Spinal cord (tissue), 10 donors: ENCODE data around the gene LAMB4. TPM values are rescaled to one million over a fixed set of nuclear protein-coding genes. Genes with fewer than 3 reads are reported as not detected.
"Not testable (repeated sequence)": the region's sequence is repeated elsewhere in the genome, so short reads cannot be mapped to it uniquely, and the experiment has no call there.

Experiments used
- DNase-seq, 6 donors: peaks; one replicate each; pipeline versions ENCODE4 v3.0.0 to v3.0.0-alpha.2; 2013 to 2015; ENCODE audit warnings: low spot score in 6 of 6, low read depth in 4 of 6
- H3K27ac ChIP-seq: one replicate; pipeline ENCODE4 v1.5.1; 2013; ENCODE audit warnings: low read depth, low read length, control low read depth
- H3K27me3 ChIP-seq: one replicate; pipeline ENCODE4 v1.6.1; 2013; ENCODE audit warnings: low read length; ENCODE audit not compliant: control insufficient read depth, insufficient read depth
- H3K36me3 ChIP-seq: one replicate; pipeline ENCODE4 v1.6.1; 2013; ENCODE audit warnings: low read length; ENCODE audit not compliant: control insufficient read depth, insufficient read depth
- H3K4me1 ChIP-seq: one replicate; pipeline ENCODE4 v1.6.1; 2013; ENCODE audit warnings: low read length; ENCODE audit not compliant: control insufficient read depth, insufficient read depth
- H3K4me3 ChIP-seq: one replicate; pipeline ENCODE4 v1.5.1; 2013; ENCODE audit warnings: low read depth, low read length, control low read depth
- H3K9me3 ChIP-seq: one replicate; pipeline ENCODE4 v1.6.1; 2013; ENCODE audit warnings: low read length; ENCODE audit not compliant: control insufficient read depth, insufficient read depth
- WGBS: methylation state at CpG from one replicate; pipeline ENCODE4 v1.1.5; 2013; ENCODE audit warnings: missing lambda C conversion rate; ENCODE audit not compliant: insufficient coverage; 5-methylcytosine and 5-hydroxymethylcytosine counted together
- polyA plus RNA-seq, 2 donors: library from polyadenylated mRNA; unstranded; fragments of 120-200 nt; gene quantifications; one replicate each; pipeline ENCODE4 v1.2.1, GENCODE V29; 2013; ENCODE audit not compliant: insufficient read length in 2 of 2
- total RNA-seq, 2 donors: library from RNA; depleted of rRNA in 1 of 2; stranded (reverse); fragments of 120-200 nt in 1 of 2; fragments of >200 nt in 1 of 2; gene quantifications; one replicate each; pipeline versions ENCODE4 v1.2.3 to v1.2.4, GENCODE V29; 2013 to 2014
- donor health status: healthy.

Gene LAMB4
- total and polyA plus RNA-seq, 4 donors = 0.19 to 0.50 (median 0.29) TPM

- no peaks in the 10 kb centered on the region for H3K36me3 ChIP-seq
- no peak overlapping the region for H3K4me3 ChIP-seq
- 100% methylated on average over 2 of the region's 2 CpGs for WGBS
- no peaks in the 10 kb centered on the region for H3K4me1 ChIP-seq
- no peaks in the 10 kb centered on the region for H3K9me3 ChIP-seq
- H3K27me3 ChIP-seq = no peaks in the 10 kb centered on the region
- no peak for DNase-seq
- H3K27ac ChIP-seq = no peak overlapping the region
These were observed 85.8 kb downstream of the LAMB4 start for GRCh38 chr7:108044345-108044744.

GRCh38 chr7:108038986-108039385 is 91.2 kb downstream of the LAMB4 start:
- DNase-seq = peak in 1 of 6 donors; percentile 58
- H3K27me3 ChIP-seq = no peaks in the 10 kb centered on the region
- no peaks in the 10 kb centered on the region for H3K9me3 ChIP-seq
- no peaks in the 10 kb centered on the region for H3K4me1 ChIP-seq
- no peak overlapping the region for H3K27ac ChIP-seq
- no peaks in the 10 kb centered on the region for H3K36me3 ChIP-seq
- H3K4me3 ChIP-seq = no peak overlapping the region

GRCh38 chr7:108037741-108038140 is 92.4 kb downstream of the LAMB4 start:
- H3K36me3 ChIP-seq = no peaks in the 10 kb centered on the region
- no peaks in the 10 kb centered on the region for H3K4me1 ChIP-seq
- DNase-seq = no peak
- no peaks in the 10 kb centered on the region for H3K27me3 ChIP-seq
- no peak overlapping the region for H3K27ac ChIP-seq
- no peak overlapping the region for H3K4me3 ChIP-seq
- no CpG with 5 or more reads among the region's 1 CpG for WGBS
- no peaks in the 10 kb centered on the region for H3K9me3 ChIP-seq

GRCh38 chr7:108037140-108037539 is 93.0 kb downstream of the LAMB4 start:
- H3K9me3 ChIP-seq = no peaks in the 10 kb centered on the region
- no peaks in the 10 kb centered on the region for H3K4me1 ChIP-seq
- H3K27ac ChIP-seq = no peak overlapping the region
- H3K27me3 ChIP-seq = no peaks in the 10 kb centered on the region
- WGBS = 75% methylated on average over 2 of the region's 3 CpGs
- H3K4me3 ChIP-seq = no peak overlapping the region
- H3K36me3 ChIP-seq = no peaks in the 10 kb centered on the region
- peak in 1 of 6 donors; percentile 35 for DNase-seq

GRCh38 chr7:108034586-108034985 is 95.6 kb downstream of the LAMB4 start:
- H3K9me3 ChIP-seq = no peaks in the 10 kb centered on the region
- no peaks in the 10 kb centered on the region for H3K4me1 ChIP-seq
- H3K27me3 ChIP-seq = no peaks in the 10 kb centered on the region
- H3K27ac ChIP-seq = no peak overlapping the region
- no CpG with 5 or more reads among the region's 2 CpGs for WGBS
- no peak for DNase-seq
- no peaks in the 10 kb centered on the region for H3K36me3 ChIP-seq
- H3K4me3 ChIP-seq = no peak overlapping the region

GRCh38 chr7:108033776-108034497 is 96.2 kb downstream of the LAMB4 start:
- 91% methylated on average over 3 of the region's 5 CpGs for WGBS
- Histone ChIP-seq H3K4me1 (no peaks in the 10 kb centered on the region), H3K27me3 (no peaks in the 10 kb centered on the region), H3K27ac (no peak overlapping the region), H3K9me3 (no peaks in the 10 kb centered on the region), H3K36me3 (no peaks in the 10 kb centered on the region), H3K4me3 (no peak overlapping the region)
- DNase-seq = no peak

GRCh38 chr7:108033309-108033708 is 96.9 kb downstream of the LAMB4 start:
- not testable (repeated sequence) for H3K27ac ChIP-seq, H3K4me3 ChIP-seq, H3K36me3 ChIP-seq, H3K27me3 ChIP-seq, H3K4me1 ChIP-seq, DNase-seq, H3K9me3 ChIP-seq
- WGBS = 84% methylated on average over 6 of the region's 8 CpGs

- H3K27ac ChIP-seq = no peak overlapping the region
- H3K4me1 ChIP-seq = no peaks in the 10 kb centered on the region
- no peak overlapping the region for H3K4me3 ChIP-seq
- H3K27me3 ChIP-seq = no peaks in the 10 kb centered on the region
- H3K36me3 ChIP-seq = no peaks in the 10 kb centered on the region
- WGBS = 100% methylated on average over 2 of the region's 3 CpGs
- no peak for DNase-seq
- no peaks in the 10 kb centered on the region for H3K9me3 ChIP-seq
These were observed 99.6 kb downstream of the LAMB4 start for GRCh38 chr7:108030516-108030915.

- no peak overlapping the region for H3K27ac ChIP-seq
- no peaks in the 10 kb centered on the region for H3K4me1 ChIP-seq
- no peak for DNase-seq
- no peak overlapping the region for H3K4me3 ChIP-seq
- H3K9me3 ChIP-seq = no peaks in the 10 kb centered on the region
- H3K36me3 ChIP-seq = no peaks in the 10 kb centered on the region
- no peaks in the 10 kb centered on the region for H3K27me3 ChIP-seq
- no CpG with 5 or more reads among the region's 3 CpGs for WGBS
These were observed 101.1 kb downstream of the LAMB4 start for GRCh38 chr7:108029034-108029433.

GRCh38 chr7:108028111-108028510 is 102.0 kb downstream of the LAMB4 start:
- no peak for DNase-seq
- Histone ChIP-seq H3K4me1 (no peaks in the 10 kb centered on the region), H3K9me3 (no peaks in the 10 kb centered on the region), H3K36me3 (no peaks in the 10 kb centered on the region), H3K27me3 (no peaks in the 10 kb centered on the region), H3K27ac (no peak overlapping the region), H3K4me3 (no peak overlapping the region)
- 100% methylated on average over 1 of the region's 2 CpGs for WGBS
